Measurements from ENCODE around the gene HINFP. TPM values are rescaled to one million over a fixed set of nuclear protein-coding genes. Genes with fewer than 3 reads are reported as not detected.

Gene HINFP
- total RNA-seq, 4 donors from 2014 or later = 7.0 to 33.2 (median 13.9) TPM

- H3K36me3 ChIP-seq = peaks cover 11 to 32% (median 19%) of the 10 kb centered on the region in 3 donors
- intact Hi-C loops (cut with DNase I) = no loop called here
- H3K4me1 ChIP-seq = peaks cover 13 to 32% (median 16%) of the 10 kb centered on the region in 3 donors
- TF ChIP-seq POLR2A (IDR thresholded peaks at IDR 0.05) = peak in 2 of 4 donors; percentile 34 to 45
- TF ChIP-seq CTCF (IDR thresholded peaks at IDR 0.05) = peak in 1 of 6 experiments; percentile 6
- 0 to 2% methylated on average over 16 to 33 of the region's 45 CpGs for WGBS, 2 donors
- H3K27me3 ChIP-seq = no peaks in the 10 kb centered on the region
- peak; percentile 53 for DNase-seq
- no peaks in the 10 kb centered on the region for H3K9me3 ChIP-seq
- peak within 1 kb of the TSS; percentile 87 to 98 (median 94) for H3K27ac ChIP-seq
- peak within 1 kb of the TSS; percentile 63 to 95 (median 82) for H3K4me3 ChIP-seq
These were observed 36.5 kb upstream of the HINFP start, which contains the start of gene HMBS for GRCh38 chr11:119084663-119085436. Gene HMBS, plus strand, starts transcription at chr11:119084881. Its CDS starts 153 bp downstream, at chr11:119085034.

- H3K27ac ChIP-seq = peak overlapping the region; percentile 87 to 98 (median 94)
- 0% methylated on average over 8 of the region's 13 CpGs; no CpG with 5 or more reads in 1 of the 2 donors for WGBS, 2 donors
- peak overlapping the region; percentile 63 to 95 (median 82) for H3K4me3 ChIP-seq
- intact Hi-C loops (cut with DNase I) = no loop called here
- no peaks in the 10 kb centered on the region for H3K9me3 ChIP-seq
- no peaks in the 10 kb centered on the region for H3K27me3 ChIP-seq
- no peak for DNase-seq
- no peak for TF ChIP-seq CTCF (IDR thresholded peaks at IDR 0.05)
- TF ChIP-seq POLR2A (IDR thresholded peaks at IDR 0.05) = no peak
- peaks cover 13 to 32% (median 16%) of the 10 kb centered on the region in 3 donors for H3K4me1 ChIP-seq
- peaks cover 10 to 26% (median 13%) of the 10 kb centered on the region in 3 donors for H3K36me3 ChIP-seq
These were observed 35.9 kb upstream of the HINFP start for GRCh38 chr11:119085437-119085847.

GRCh38 chr11:119087123-119087522, 34.3 kb upstream of the HINFP start:
- H3K27me3 ChIP-seq = no peaks in the 10 kb centered on the region
- 86 to 89% methylated on average over 6 of the region's 6 CpGs for WGBS, 2 donors
- no peak for DNase-seq
- H3K27ac ChIP-seq = no peak overlapping the region
- H3K4me1 ChIP-seq = peaks cover 13 to 40% (median 16%) of the 10 kb centered on the region in 3 donors
- intact Hi-C loops (cut with DNase I) = no loop called here
- TF ChIP-seq CTCF (IDR thresholded peaks at IDR 0.05) (no peak), POLR2A (IDR thresholded peaks at IDR 0.05) (no peak)
- H3K9me3 ChIP-seq = no peaks in the 10 kb centered on the region
- H3K36me3 ChIP-seq = peaks cover 0 to 17% (median 2%) of the 10 kb centered on the region in 3 donors
- H3K4me3 ChIP-seq = no peak overlapping the region

GRCh38 chr11:119087747-119088241, 33.6 kb upstream of the HINFP start:
- TF ChIP-seq CTCF (IDR thresholded peaks at IDR 0.05) = no peak
- no peak for TF ChIP-seq POLR2A (IDR thresholded peaks at IDR 0.05)
- Histone ChIP-seq H3K36me3 (peaks cover 0 to 17% (median 0%) of the 10 kb centered on the region in 3 donors), H3K27ac (no peak overlapping the region), H3K9me3 (no peaks in the 10 kb centered on the region), H3K27me3 (no peaks in the 10 kb centered on the region), H3K4me1 (peaks cover 17 to 47% (median 19%) of the 10 kb centered on the region in 3 donors), H3K4me3 (no peak overlapping the region)
- DNase-seq = no peak
- 80 to 100% methylated on average over 1 of the region's 2 CpGs for WGBS, 2 donors
- intact Hi-C loops (cut with DNase I) = no loop called here

GRCh38 chr11:119088406-119088805, 33.0 kb upstream of the HINFP start:
- no peak for DNase-seq
- intact Hi-C loops (cut with DNase I) = no loop called here
- no peaks in the 10 kb centered on the region for H3K9me3 ChIP-seq
- H3K4me1 ChIP-seq = peaks cover 23 to 53% (median 25%) of the 10 kb centered on the region in 3 donors
- 91 to 92% methylated on average over 9 of the region's 9 CpGs for WGBS, 2 donors
- TF ChIP-seq CTCF (IDR thresholded peaks at IDR 0.05) (no peak), POLR2A (IDR thresholded peaks at IDR 0.05) (no peak)
- no peak overlapping the region for H3K27ac ChIP-seq
- peaks cover 0 to 16% (median 0%) of the 10 kb centered on the region in 3 donors for H3K36me3 ChIP-seq
- H3K27me3 ChIP-seq = no peaks in the 10 kb centered on the region
- H3K4me3 ChIP-seq = no peak overlapping the region
